GM19463 (cell line): ENCODE data around the gene GSTCD.
A peak's percentile ranks its signal among the peaks of the same experiment; 100 is the strongest.

Experiments used
- ATAC-seq: cut with Tn5 transposase; IDR thresholded peaks from one replicate; pipeline ENCODE4 v1.9.1; 2021; ENCODE audit warnings: mild to moderate bottlenecking, moderate library complexity; ENCODE audit not compliant: unreplicated experiment

The GSTCD gene

DNA sequence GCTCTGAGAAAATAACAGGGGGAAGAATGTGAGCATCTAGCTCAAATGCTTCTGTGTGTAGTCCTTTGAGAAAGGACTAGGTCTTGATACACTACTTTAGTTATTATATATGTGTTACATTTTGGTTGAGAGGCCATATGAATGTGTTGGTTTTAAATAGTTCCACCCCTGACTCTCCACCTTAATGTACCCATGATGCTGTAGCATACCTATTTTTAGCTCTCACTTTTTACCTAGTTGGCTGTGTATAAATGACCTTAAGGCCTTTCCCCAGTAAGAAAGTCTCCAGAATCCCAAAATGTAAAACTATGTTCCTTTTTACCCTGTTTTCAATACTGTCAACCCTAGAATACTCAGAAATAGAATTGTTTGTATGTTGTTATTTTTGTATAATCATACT is 166.6 kb downstream of the GSTCD start:
- ATAC-seq: no peak

DNA sequence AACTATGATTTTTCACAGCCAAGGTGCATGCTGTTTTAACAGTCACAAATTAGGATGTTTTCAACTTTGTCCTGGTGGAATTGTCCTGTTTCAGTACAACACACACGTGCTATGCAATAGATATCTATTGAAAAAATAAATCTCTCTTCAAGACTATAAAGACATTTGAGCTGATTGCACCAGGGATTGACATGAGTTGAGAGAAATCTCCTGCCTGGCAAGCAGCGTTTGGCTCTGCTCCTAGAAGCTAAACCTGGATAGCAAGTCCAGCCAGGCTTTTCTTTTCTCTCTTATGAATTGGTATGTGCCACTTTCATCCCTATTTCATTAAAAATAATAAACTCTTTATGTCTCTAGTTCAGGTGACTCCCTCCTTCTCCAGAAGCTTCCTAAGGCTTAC is 170.1 kb downstream of the GSTCD start:
- no peak for ATAC-seq

DNA sequence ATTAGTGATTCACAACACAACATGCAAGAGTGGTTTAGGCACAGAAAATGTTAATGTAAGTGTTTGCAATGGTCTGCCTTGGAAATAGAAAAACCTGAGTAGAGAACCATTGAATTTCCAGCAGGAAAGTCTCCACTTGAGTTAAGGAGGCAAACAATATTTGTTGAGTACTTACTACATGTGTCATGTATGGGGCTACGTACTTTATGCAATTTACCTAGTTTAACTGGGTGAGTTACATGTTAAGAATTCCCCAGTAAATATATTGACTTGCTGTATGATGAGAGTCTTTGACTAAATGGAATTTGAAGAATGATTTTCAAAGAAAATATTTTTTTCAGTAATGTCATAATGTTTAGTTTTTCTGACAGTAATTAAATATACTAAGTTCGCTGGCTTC is 178.9 kb downstream of the GSTCD start:
- ATAC-seq: no peak

DNA sequence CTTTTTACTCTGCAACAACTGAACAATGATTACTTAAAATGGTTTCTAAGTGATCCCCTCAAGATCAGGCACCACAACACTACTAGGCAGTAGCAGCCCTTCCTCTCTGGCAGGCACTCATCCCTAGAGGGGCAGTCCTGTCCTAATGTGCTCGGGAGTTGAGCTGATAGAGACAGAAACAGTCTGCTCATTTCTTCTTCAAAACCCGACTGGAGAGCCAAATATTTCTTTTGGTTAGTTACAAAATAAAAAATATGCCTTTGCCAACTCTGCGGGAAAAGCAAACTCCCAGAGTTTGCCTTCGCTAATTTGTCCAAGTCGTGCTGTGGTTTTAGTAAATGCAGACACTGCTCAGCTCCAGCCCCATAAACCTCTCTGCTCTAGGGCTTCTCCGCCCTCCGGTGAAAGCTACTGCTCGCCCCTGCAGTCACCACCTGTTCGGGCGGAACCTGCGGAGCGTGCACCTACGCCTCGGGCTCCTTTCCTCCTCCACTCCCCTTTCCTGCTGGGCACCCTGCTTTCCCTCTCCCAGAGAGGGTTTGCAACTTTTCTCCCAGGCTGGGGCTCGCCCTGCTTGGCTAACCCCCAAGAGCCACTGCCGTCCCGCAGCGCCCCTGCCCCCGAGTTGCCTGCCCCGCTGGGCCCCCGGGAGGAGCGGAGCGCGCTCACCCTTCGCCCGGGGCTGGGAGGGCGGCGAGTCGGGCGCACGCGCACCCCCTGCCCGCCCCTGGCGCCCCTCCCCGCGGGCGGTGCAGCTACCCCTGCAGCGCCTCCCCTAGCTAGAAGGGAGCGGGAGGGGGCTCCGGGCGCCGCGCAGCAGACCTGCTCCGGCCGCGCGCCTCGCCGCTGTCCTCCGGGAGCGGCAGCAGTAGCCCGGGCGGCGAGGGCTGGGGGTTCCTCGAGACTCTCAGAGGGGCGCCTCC is 186.3 kb downstream of the GSTCD start, which contains the start of gene NPNT:
Gene NPNT (plus strand): TSS at position 812 of the 923 bp plus-strand sequence. CDS start 182 bp downstream, outside the sequence.
- ATAC-seq: peak; percentile 25

DNA sequence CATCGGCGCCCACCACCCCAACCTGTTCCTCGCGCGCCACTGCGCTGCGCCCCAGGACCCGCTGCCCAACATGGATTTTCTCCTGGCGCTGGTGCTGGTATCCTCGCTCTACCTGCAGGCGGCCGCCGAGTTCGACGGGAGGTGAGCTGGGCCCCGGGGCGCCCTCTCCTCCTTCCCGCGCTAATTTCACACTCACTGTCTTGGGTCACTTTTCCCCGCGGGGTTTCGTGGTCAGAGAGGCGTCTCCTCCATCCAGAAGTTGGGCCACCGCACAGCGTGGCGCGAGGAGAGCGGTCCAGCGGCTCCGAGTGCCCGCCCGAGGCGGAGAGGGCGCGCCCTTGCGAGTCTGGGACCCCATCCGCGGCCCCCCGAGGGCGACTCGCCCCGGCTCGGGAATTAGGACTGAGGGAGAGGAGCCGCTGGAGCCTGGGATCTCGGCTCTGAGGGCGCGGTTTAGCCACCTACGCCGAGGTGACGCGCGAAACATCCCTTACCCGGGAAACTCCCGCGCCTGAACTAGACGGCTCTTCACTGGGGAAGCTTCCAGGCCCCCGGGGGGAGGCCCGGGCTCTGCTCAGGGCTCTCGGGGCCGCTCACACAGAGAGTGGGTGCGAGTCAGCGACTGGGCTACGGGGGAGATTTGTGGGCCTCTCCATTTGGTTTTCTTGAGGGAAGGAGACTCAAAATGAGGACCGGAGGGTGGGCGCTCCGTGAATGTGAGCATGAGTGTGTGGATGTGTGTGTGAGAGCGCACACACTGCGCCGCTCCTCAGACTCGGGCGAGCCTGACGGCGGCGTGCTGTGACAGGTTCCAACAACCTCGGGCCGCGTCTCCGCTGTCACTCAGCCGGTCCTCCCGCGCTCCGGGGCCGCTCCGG is 187.2 kb downstream of the GSTCD start:
- peak; percentile 57 for ATAC-seq

DNA sequence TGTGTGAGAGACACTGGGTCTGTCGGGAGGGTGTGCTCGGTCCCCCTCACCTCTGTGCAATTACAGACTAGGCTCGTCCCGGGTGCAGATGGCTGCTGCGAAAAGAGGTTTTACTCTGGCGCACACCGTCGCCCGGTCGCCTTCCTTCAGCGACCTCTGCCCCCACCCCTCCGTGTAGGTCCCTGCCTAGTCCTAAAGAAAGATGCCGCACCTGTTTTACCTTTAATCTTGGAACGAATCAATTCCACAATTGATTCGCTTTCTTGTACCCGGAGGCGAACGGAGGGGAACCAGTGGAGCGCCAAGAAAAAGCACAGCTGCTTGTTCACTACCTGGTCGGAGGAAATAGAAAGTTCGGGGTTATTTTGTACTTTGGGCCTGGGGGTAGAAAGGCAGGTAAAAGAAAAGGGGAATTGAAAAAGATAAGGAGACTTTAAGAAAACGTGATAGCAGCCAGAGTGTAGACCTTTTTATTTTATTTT is 187.9 kb downstream of the GSTCD start:
- no peak for ATAC-seq
